Hepatocyte (in vitro differentiated cells): ENCODE measurements around the gene RREB1. TPM values are rescaled to one million over a fixed set of nuclear protein-coding genes. Genes with fewer than 3 reads are reported as not detected.

Experiments used
- DNase-seq: peaks from one replicate; pipeline ENCODE4 v3.0.0-alpha.2; 2016; ENCODE audit warnings: low spot score
- H2AFZ ChIP-seq: fragments of 200-600 bp; sonication (generic); 2 replicates; pipeline ENCODE4 v1.6.0; 2016; ENCODE audit warnings: antibody characterized with exemption, mild to moderate bottlenecking
- H3K27ac ChIP-seq: fragments of 200-600 bp; sonication (generic); 2 replicates; pipeline ENCODE4 v1.5.1; 2016; ENCODE audit warnings: mild to moderate bottlenecking
- H3K27me3 ChIP-seq: fragments of 200-600 bp; sonication (generic); 2 replicates; pipeline ENCODE4 v1.6.1; 2016
- H3K36me3 ChIP-seq: fragments of 200-600 bp; sonication (generic); replicated peaks from 2 replicates; pipeline ENCODE4 v1.5.1; 2016; ENCODE audit warnings: low read depth; ENCODE audit not compliant: insufficient read depth
- H3K4me1 ChIP-seq: fragments of 200-600 bp; sonication (generic); 2 replicates; pipeline ENCODE4 v1.5.1; 2016; ENCODE audit warnings: mild to moderate bottlenecking, moderate library complexity; ENCODE audit not compliant: insufficient read depth
- H3K4me2 ChIP-seq: fragments of 200-600 bp; sonication (generic); 2 replicates; pipeline ENCODE4 v1.6.0; 2016
- H3K4me3 ChIP-seq: fragments of 200-600 bp; sonication (generic); 2 replicates; pipeline ENCODE4 v1.5.1; 2016; ENCODE audit warnings: mild to moderate bottlenecking
- H3K79me2 ChIP-seq: fragments of 200-600 bp; sonication (generic); 2 replicates; pipeline ENCODE4 v1.6.0; 2017; ENCODE audit warnings: mild to moderate bottlenecking
- H3K9me2 ChIP-seq: fragments of 200-600 bp; sonication (generic); replicated peaks from 2 replicates; pipeline ENCODE4 v1.6.0; 2017; ENCODE audit warnings: mild to moderate bottlenecking; ENCODE audit not compliant: insufficient read depth
- H3K9me3 ChIP-seq: fragments of 200-600 bp; sonication (generic); 2 replicates; pipeline ENCODE4 v1.5.1; 2016; ENCODE audit warnings: low read depth, mild to moderate bottlenecking
- H4K20me1 ChIP-seq: fragments of 200-600 bp; sonication (generic); 2 replicates; pipeline ENCODE4 v1.6.0; 2016; ENCODE audit warnings: mild to moderate bottlenecking; ENCODE audit not compliant: insufficient read depth, poor library complexity, severe bottlenecking
- EZH2 ChIP-seq: fragments of 200-600 bp; sonication (generic); IDR thresholded peaks from 2 replicates; pipeline ENCODE4 v1.6.1; 2016; ENCODE audit warnings: antibody characterized with exemption, mild to moderate bottlenecking, borderline replicate concordance
- EZH2phosphoT487 ChIP-seq: fragments of 200-600 bp; sonication (generic); IDR thresholded peaks from one replicate; pipeline ENCODE4 v1.6.1; 2018; ENCODE audit warnings: antibody characterized with exemption, mild to moderate bottlenecking, low read depth, moderate library complexity; ENCODE audit not compliant: unreplicated experiment, severe bottlenecking
- WGBS: methylation state at CpG from one replicate; pipeline ENCODE4 v1.1.6; 2016; ENCODE audit warnings: low lambda C conversion rate; ENCODE audit errors: missing lambda C conversion rate; 5-methylcytosine and 5-hydroxymethylcytosine counted together
- polyA plus RNA-seq: library from polyadenylated mRNA; unstranded; fragments of >200 nt; fragmentation: Nextera tagmentation; extraction: Ambion mirVana; gene quantifications from 2 replicates; pipeline ENCODE4 v1.2.1, GENCODE V29; 2016
- total RNA-seq: library from RNA; depleted of rRNA; stranded (reverse); fragments of >200 nt; gene quantifications from 2 replicates; pipeline ENCODE4 v1.2.3, GENCODE V29; 2014
- TF ChIP-seq, protein P1 (sequence below): fragments of 200-600 bp; sonication (generic); IDR thresholded peaks from 2 replicates; pipeline ENCODE4 v1.5.1; 2016; ENCODE audit warnings: antibody characterized with exemption, mild to moderate bottlenecking; ENCODE audit not compliant: poor library complexity

RREB1 gene
- total and polyA plus RNA-seq, 2 experiments from 2014 or later: 15.2 to 28.7 TPM

- Histone ChIP-seq H3K36me3 (no peaks in the 10 kb centered on the region), H3K4me2 (no peak overlapping the region), H3K9me3 (no peaks in the 10 kb centered on the region), H3K9me2 (no peaks in the 10 kb centered on the region), H4K20me1 (peaks cover 74% of the 10 kb centered on the region), H3K27me3 (no peaks in the 10 kb centered on the region), H2AFZ (no peak overlapping the region), H3K27ac (no peak overlapping the region), H3K4me3 (no peak overlapping the region), H3K79me2 (peaks cover 100% of the 10 kb centered on the region), H3K4me1 (peaks cover 4% of the 10 kb centered on the region)
- no peak for DNase-seq
- WGBS: 99% methylated on average over 3 of the region's 3 CpGs
- TF ChIP-seq, protein P1, sequence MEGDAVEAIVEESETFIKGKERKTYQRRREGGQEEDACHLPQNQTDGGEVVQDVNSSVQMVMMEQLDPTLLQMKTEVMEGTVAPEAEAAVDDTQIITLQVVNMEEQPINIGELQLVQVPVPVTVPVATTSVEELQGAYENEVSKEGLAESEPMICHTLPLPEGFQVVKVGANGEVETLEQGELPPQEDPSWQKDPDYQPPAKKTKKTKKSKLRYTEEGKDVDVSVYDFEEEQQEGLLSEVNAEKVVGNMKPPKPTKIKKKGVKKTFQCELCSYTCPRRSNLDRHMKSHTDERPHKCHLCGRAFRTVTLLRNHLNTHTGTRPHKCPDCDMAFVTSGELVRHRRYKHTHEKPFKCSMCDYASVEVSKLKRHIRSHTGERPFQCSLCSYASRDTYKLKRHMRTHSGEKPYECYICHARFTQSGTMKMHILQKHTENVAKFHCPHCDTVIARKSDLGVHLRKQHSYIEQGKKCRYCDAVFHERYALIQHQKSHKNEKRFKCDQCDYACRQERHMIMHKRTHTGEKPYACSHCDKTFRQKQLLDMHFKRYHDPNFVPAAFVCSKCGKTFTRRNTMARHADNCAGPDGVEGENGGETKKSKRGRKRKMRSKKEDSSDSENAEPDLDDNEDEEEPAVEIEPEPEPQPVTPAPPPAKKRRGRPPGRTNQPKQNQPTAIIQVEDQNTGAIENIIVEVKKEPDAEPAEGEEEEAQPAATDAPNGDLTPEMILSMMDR: no peak
- no peak for TF ChIP-seq EZH2
- no peak for TF ChIP-seq EZH2phosphoT487
Observed at GRCh38 chr6:7122684-7123083, 14.9 kb downstream of the RREB1 start.

GRCh38 chr6:7124114-7124513 lies 16.4 kb downstream of the RREB1 start:
- DNase-seq: no peak
- Histone ChIP-seq H3K4me3 (no peak overlapping the region), H3K27me3 (no peaks in the 10 kb centered on the region), H3K4me2 (no peak overlapping the region), H3K9me2 (no peaks in the 10 kb centered on the region), H2AFZ (no peak overlapping the region), H3K79me2 (peaks cover 100% of the 10 kb centered on the region), H3K27ac (peak overlapping the region; percentile 7), H4K20me1 (peaks cover 80% of the 10 kb centered on the region), H3K4me1 (peaks cover 4% of the 10 kb centered on the region), H3K36me3 (no peaks in the 10 kb centered on the region), H3K9me3 (no peaks in the 10 kb centered on the region)
- 89% methylated on average over 4 of the region's 4 CpGs for WGBS
- TF ChIP-seq, protein P1: no peak
- TF ChIP-seq EZH2 (no peak), EZH2phosphoT487 (no peak)

GRCh38 chr6:7124636-7125035 lies 16.9 kb downstream of the RREB1 start:
- peaks cover 4% of the 10 kb centered on the region for H3K4me1 ChIP-seq
- peak overlapping the region; percentile 10 for H3K4me2 ChIP-seq
- no peak overlapping the region for H3K4me3 ChIP-seq
- no peaks in the 10 kb centered on the region for H3K9me2 ChIP-seq
- no peaks in the 10 kb centered on the region for H3K27me3 ChIP-seq
- no peaks in the 10 kb centered on the region for H3K36me3 ChIP-seq
- peaks cover 100% of the 10 kb centered on the region for H3K79me2 ChIP-seq
- no peak overlapping the region for H2AFZ ChIP-seq
- WGBS: 47% methylated on average over 2 of the region's 2 CpGs
- no peaks in the 10 kb centered on the region for H3K9me3 ChIP-seq
- DNase-seq: no peak
- peaks cover 82% of the 10 kb centered on the region for H4K20me1 ChIP-seq
- H3K27ac ChIP-seq: peak overlapping the region; percentile 59
- TF ChIP-seq EZH2phosphoT487 (no peak), EZH2 (no peak)
- TF ChIP-seq, protein P1: no peak

DNA sequence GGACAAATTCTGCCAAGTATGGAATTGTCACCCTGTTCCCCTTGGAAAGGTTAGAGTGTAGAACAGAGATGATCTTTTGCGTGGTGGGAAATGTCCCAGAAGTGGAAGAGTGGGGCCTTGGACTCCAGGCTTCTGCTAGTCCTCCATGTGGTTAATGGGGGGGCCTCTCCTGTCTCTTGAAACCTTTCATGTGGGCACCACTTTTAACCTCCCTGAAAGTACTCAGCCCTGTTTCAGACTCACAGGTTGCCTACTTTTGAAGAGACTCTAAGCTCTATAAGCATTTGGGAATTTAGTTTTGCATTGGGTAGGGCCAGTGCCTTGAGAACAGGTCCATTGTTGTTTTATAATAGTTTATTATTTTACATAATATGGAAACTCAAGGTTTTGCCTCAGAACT lies 17.5 kb downstream of the RREB1 start:
- Histone ChIP-seq H3K9me3 (no peaks in the 10 kb centered on the region), H3K4me3 (no peak overlapping the region), H3K27ac (peak overlapping the region; percentile 59), H3K36me3 (no peaks in the 10 kb centered on the region), H3K79me2 (peaks cover 100% of the 10 kb centered on the region), H3K9me2 (no peaks in the 10 kb centered on the region), H3K4me2 (peak overlapping the region; percentile 10), H4K20me1 (peaks cover 82% of the 10 kb centered on the region), H3K4me1 (peaks cover 4% of the 10 kb centered on the region), H2AFZ (no peak overlapping the region), H3K27me3 (no peaks in the 10 kb centered on the region)
- TF ChIP-seq EZH2phosphoT487: no peak
- TF ChIP-seq, protein P1: no peak
- TF ChIP-seq EZH2: no peak
- DNase-seq: no peak
- 91% methylated on average over 1 of the region's 1 CpG for WGBS
